DOHH2 (cell line): Measurements from ENCODE around the gene CASKIN1.
"Not testable (repeated sequence)": the region's sequence is repeated elsewhere in the genome, so short reads cannot be mapped to it uniquely, and the experiment has no call there.

Experiments used
- EZH2phosphoT487 ChIP-seq: fragments of 200-600 bp; sonication (generic); IDR thresholded peaks from 2 replicates; pipeline ENCODE4 v1.6.1; 2017; ENCODE audit warnings: borderline replicate concordance, mild to moderate bottlenecking, antibody characterized with exemption, low read length, moderate library complexity, mixed read lengths
- TF ChIP-seq, protein P1 (sequence below): fragments of 200-600 bp; sonication (generic); IDR thresholded peaks from one replicate; pipeline ENCODE4 v1.5.1; 2014; ENCODE audit warnings: antibody characterized with exemption, mild to moderate bottlenecking, low read depth, low read length; ENCODE audit not compliant: poor library complexity, severe bottlenecking

DNA sequence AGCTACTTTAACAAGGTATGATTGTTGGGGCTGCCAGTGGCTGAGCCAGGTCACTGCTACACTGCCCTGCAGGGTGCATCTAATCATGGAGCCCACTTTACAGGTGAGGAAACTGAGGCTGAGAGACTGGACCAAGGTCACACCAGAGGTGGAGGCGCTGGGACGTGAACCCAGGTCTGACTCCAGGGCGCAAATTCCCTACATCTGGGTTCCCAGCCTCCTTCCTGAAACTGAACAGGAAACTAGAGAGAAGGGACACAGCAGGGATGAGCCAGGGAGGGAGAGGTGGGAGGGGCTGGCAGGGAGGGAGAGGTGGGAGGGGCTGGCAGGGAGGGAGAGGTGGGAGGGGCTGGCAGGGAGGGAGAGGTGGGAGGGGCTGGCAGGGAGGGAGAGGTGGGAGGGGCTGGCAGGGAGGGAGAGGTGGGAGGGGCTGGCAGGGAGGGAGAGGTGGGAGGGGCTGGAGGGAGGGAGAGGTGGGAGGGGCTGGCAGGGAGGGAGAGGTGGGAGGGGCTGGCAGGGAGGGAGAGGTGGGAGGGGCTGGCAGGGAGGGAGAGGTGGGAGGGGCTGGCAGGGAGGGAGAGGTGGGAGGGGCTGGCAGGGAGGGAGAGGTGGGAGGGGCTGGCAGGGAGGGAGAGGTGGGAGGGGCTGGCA lies 68.7 kb downstream of the CASKIN1 start:
- TF ChIP-seq, protein P1, sequence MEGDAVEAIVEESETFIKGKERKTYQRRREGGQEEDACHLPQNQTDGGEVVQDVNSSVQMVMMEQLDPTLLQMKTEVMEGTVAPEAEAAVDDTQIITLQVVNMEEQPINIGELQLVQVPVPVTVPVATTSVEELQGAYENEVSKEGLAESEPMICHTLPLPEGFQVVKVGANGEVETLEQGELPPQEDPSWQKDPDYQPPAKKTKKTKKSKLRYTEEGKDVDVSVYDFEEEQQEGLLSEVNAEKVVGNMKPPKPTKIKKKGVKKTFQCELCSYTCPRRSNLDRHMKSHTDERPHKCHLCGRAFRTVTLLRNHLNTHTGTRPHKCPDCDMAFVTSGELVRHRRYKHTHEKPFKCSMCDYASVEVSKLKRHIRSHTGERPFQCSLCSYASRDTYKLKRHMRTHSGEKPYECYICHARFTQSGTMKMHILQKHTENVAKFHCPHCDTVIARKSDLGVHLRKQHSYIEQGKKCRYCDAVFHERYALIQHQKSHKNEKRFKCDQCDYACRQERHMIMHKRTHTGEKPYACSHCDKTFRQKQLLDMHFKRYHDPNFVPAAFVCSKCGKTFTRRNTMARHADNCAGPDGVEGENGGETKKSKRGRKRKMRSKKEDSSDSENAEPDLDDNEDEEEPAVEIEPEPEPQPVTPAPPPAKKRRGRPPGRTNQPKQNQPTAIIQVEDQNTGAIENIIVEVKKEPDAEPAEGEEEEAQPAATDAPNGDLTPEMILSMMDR = not testable (repeated sequence)
- not testable (repeated sequence) for TF ChIP-seq EZH2phosphoT487
